H1 (cell line): ENCODE measurements around the gene GTF2H1. TPM values are rescaled to one million over a fixed set of nuclear protein-coding genes. Genes with fewer than 3 reads are reported as not detected.

Source experiments
- CTCF ChIA-PET: fragments of 300-600 bp; sonication (Branson Sonifier 250); formaldehyde crosslinking; loops from one replicate; lab custom pipeline; 2021; ENCODE audit not compliant: partially characterized antibody; lab: Charles Lee
- POLR2A ChIA-PET: fragments of 300-600 bp; sonication (Branson Sonifier 250); formaldehyde crosslinking; loops from one replicate; lab custom pipeline; 2021; ENCODE audit warnings: inconsistent platforms; ENCODE audit not compliant: partially characterized antibody; lab: Charles Lee
- DNase-seq, 2 experiments: peaks; one replicate each; pipeline versions ENCODE4 v3.0.0 to v3.0.0-alpha.2; 2010 to 2022; ENCODE audit warnings: low spot score in 2 of 2, low read depth in 1 of 2, mixed read lengths in 1 of 2
- FAIRE-seq: peaks from 2 replicates; lab custom pipeline; 2011; peaks lifted over from hg19 to GRCh38; lab: Jason Lieb, UNC
- H2AFZ ChIP-seq: 2 replicates; pipeline ENCODE4 v1.8.1; 2012; ENCODE audit warnings: low read length, inconsistent platforms
- H2AK5ac ChIP-seq: 2 replicates; pipeline ENCODE4 v1.6.1; 2013; ENCODE audit warnings: low read depth, low read length
- H2BK120ac ChIP-seq: replicated peaks from 2 replicates; pipeline ENCODE3; 2013; ENCODE audit warnings: low read depth, low read length, inconsistent platforms
- H2BK12ac ChIP-seq: 2 replicates; pipeline ENCODE4 v1.6.1; 2013; ENCODE audit warnings: low read depth, low read length
- H2BK15ac ChIP-seq: 2 replicates; pipeline ENCODE4 v1.6.1; 2013; ENCODE audit warnings: low read length
- H2BK20ac ChIP-seq: 2 replicates; pipeline ENCODE4 v1.6.1; 2013; ENCODE audit warnings: low read length
- H2BK5ac ChIP-seq: 2 replicates; pipeline ENCODE4 v1.6.1; 2013; ENCODE audit warnings: low read depth, low read length
- H3K14ac ChIP-seq: 2 replicates; pipeline ENCODE4 v1.6.1; 2013; ENCODE audit warnings: inconsistent platforms; ENCODE audit not compliant: insufficient read length
- H3K18ac ChIP-seq: 2 replicates; pipeline ENCODE4 v1.6.1; 2013; ENCODE audit warnings: low read length; ENCODE audit errors: extremely low read depth
- H3K23ac ChIP-seq: 2 replicates; pipeline ENCODE4 v1.6.1; 2013; ENCODE audit warnings: inconsistent platforms; ENCODE audit not compliant: insufficient read length
- H3K23me2 ChIP-seq: 2 replicates; pipeline ENCODE4 v1.6.1; 2013; ENCODE audit warnings: low read depth, low read length
- H3K27ac ChIP-seq: 2 replicates; pipeline ENCODE4 v1.6.1; 2011; ENCODE audit warnings: low read depth, low read length, inconsistent platforms
- H3K27me3 ChIP-seq, 4 experiments: replicated peaks in 1 of 4; 1 replicate in 1 of 4; 2 replicates in 3 of 4; pipeline versions ENCODE4 v1.6.1 to v1.8.1; 2011 to 2013; ENCODE audit warnings: low read length in 3 of 4, mild to moderate bottlenecking in 3 of 4, inconsistent platforms in 2 of 4, mixed read lengths in 2 of 4, moderate library complexity in 1 of 4; ENCODE audit not compliant: control insufficient read depth in 3 of 4, insufficient read depth in 3 of 4; ENCODE audit errors: extremely low read depth in 1 of 4
- H3K36me3 ChIP-seq, 4 experiments: 2 replicates each; pipeline versions ENCODE4 v1.6.1 to v1.8.1; 2011 to 2013; ENCODE audit warnings: mild to moderate bottlenecking in 4 of 4, low read length in 3 of 4, moderate library complexity in 2 of 4, control low read depth in 1 of 4, inconsistent platforms in 1 of 4; ENCODE audit not compliant: insufficient read depth in 4 of 4, control insufficient read depth in 2 of 4
- H3K4ac ChIP-seq: replicated peaks from 2 replicates; pipeline ENCODE3; 2013; ENCODE audit warnings: low read length, low read depth, mixed read lengths, inconsistent platforms; ENCODE audit not compliant: insufficient read length
- H3K4me1 ChIP-seq, 4 experiments: replicated peaks in 1 of 4; 1 replicate in 1 of 4; 2 replicates in 3 of 4; pipeline versions ENCODE4 v1.6.1 to v1.8.1; 2011 to 2013; ENCODE audit warnings: low read length in 3 of 4, inconsistent platforms in 2 of 4, mixed read lengths in 1 of 4; ENCODE audit not compliant: insufficient read depth in 4 of 4, control insufficient read depth in 3 of 4
- H3K4me2 ChIP-seq, 2 experiments: 2 replicates each; pipeline versions ENCODE4 v1.6.1 to v1.8.1; 2011 to 2013; ENCODE audit warnings: low read depth in 2 of 2, low read length in 2 of 2, control low read depth in 1 of 2, inconsistent platforms in 1 of 2, mild to moderate bottlenecking in 1 of 2; ENCODE audit not compliant: insufficient read depth in 1 of 2
- H3K4me3 ChIP-seq, 4 experiments: fragments of 200-600, 300-600 bp in 1 of 4; sonication (generic), shearing (Covaris generic), sonication (Bioruptor Twin) in 1 of 4; 2 replicates each; pipeline versions ENCODE4 v1.5.1 to v1.8.1; 2011 to 2016; ENCODE audit warnings: low read length in 4 of 4, low read depth in 3 of 4, control low read depth in 2 of 4, inconsistent platforms in 2 of 4, mild to moderate bottlenecking in 2 of 4, mixed read lengths in 1 of 4, moderate library complexity in 1 of 4; ENCODE audit not compliant: insufficient read depth in 2 of 4; ENCODE audit errors: extremely low read depth in 1 of 4
- H3K56ac ChIP-seq: replicated peaks from 2 replicates; pipeline ENCODE3; 2013; ENCODE audit warnings: low read depth, mild to moderate bottlenecking, mixed read lengths, low read length, inconsistent platforms; ENCODE audit not compliant: insufficient read length
- H3K79me1 ChIP-seq: 2 replicates; pipeline ENCODE4 v1.6.1; 2013; ENCODE audit warnings: low read depth, low read length, control low read depth
- H3K79me2 ChIP-seq, 2 experiments: 2 replicates each; pipeline versions ENCODE4 v1.6.1 to v1.8.1; 2012 to 2013; ENCODE audit warnings: low read length in 2 of 2, mild to moderate bottlenecking in 2 of 2, inconsistent platforms in 1 of 2; ENCODE audit not compliant: insufficient read depth in 2 of 2, control insufficient read depth in 1 of 2
- H3K9ac ChIP-seq, 4 experiments: replicated peaks in 1 of 4; 1 replicate in 1 of 4; 2 replicates in 3 of 4; pipeline versions ENCODE4 v1.6.1 to v1.8.1; 2011 to 2013; ENCODE audit warnings: low read depth in 3 of 4, low read length in 3 of 4, control low read depth in 2 of 4, mild to moderate bottlenecking in 2 of 4, moderate library complexity in 2 of 4, inconsistent platforms in 1 of 4; ENCODE audit errors: extremely low read depth in 1 of 4
- H3K9me3 ChIP-seq, 2 experiments: 2 replicates each; pipeline versions ENCODE4 v1.6.1 to v1.8.1; 2012 to 2013; ENCODE audit warnings: mild to moderate bottlenecking in 2 of 2, moderate library complexity in 2 of 2, control low read depth in 1 of 2, inconsistent platforms in 1 of 2, low read depth in 1 of 2, low read length in 1 of 2, mixed read lengths in 1 of 2; ENCODE audit not compliant: insufficient read depth in 2 of 2
- H4K20me1 ChIP-seq, 2 experiments: replicated peaks in 1 of 2; 2 replicates each; pipeline versions ENCODE3 to v1.8.1; 2011 to 2013; ENCODE audit warnings: inconsistent platforms in 2 of 2, low read length in 2 of 2, mild to moderate bottlenecking in 1 of 2; ENCODE audit not compliant: insufficient read depth in 2 of 2, control insufficient read depth in 1 of 2
- H4K5ac ChIP-seq: 2 replicates; pipeline ENCODE4 v1.6.1; 2013; ENCODE audit warnings: low read length, low read depth, mixed read lengths, inconsistent platforms; ENCODE audit not compliant: insufficient read length
- H4K8ac ChIP-seq: 2 replicates; pipeline ENCODE4 v1.8.0; 2013; ENCODE audit warnings: mild to moderate bottlenecking, moderate library complexity, low read length, inconsistent platforms; ENCODE audit not compliant: insufficient read depth; ENCODE audit errors: extremely low read depth
- H4K91ac ChIP-seq: replicated peaks from 2 replicates; pipeline ENCODE3; 2013; ENCODE audit warnings: low read length, mixed read lengths, inconsistent platforms; ENCODE audit not compliant: insufficient read length
- CHD1 ChIP-seq: IDR thresholded peaks from 2 replicates; pipeline ENCODE4 v1.6.1; 2012; ENCODE audit warnings: low read depth, low read length, improper control_type of control experiment
- EZH2 ChIP-seq: fragments of 200-600 bp; sonication (generic); IDR thresholded peaks from 2 replicates; pipeline ENCODE4 v1.7.1; 2012; ENCODE audit warnings: low read depth, mild to moderate bottlenecking, moderate library complexity, low read length, inconsistent platforms; ENCODE audit not compliant: severe bottlenecking
- KDM5A ChIP-seq: fragments of 200-600 bp; IDR thresholded peaks from 2 replicates; pipeline ENCODE4 v1.7.1; 2012; ENCODE audit warnings: mild to moderate bottlenecking, low read length, inconsistent platforms, mixed read lengths
- NANOG ChIP-seq: IDR thresholded peaks from 2 replicates; pipeline ENCODE4 v1.6.1; 2011; ENCODE audit warnings: low read length, low read depth, mild to moderate bottlenecking, inconsistent platforms; ENCODE audit not compliant: insufficient read depth, poor library complexity, severe bottlenecking
- PHF8 ChIP-seq: fragments of 200-600 bp; sonication (generic); conservative IDR thresholded peaks from 2 replicates; pipeline ENCODE4 v1.7.1; 2012; ENCODE audit warnings: low read depth, mild to moderate bottlenecking, inconsistent platforms, low read length, moderate library complexity
- POLR2A ChIP-seq, 2 experiments: IDR thresholded peaks; 1 replicate in 1 of 2; 2 replicates in 1 of 2; pipeline ENCODE4 v1.6.1; 2011; ENCODE audit warnings: low read depth in 2 of 2, low read length in 2 of 2, mild to moderate bottlenecking in 2 of 2; ENCODE audit errors: control extremely low read depth in 1 of 2
- SIX5 ChIP-seq: IDR thresholded peaks from 2 replicates; pipeline ENCODE4 v1.6.1; 2011; ENCODE audit warnings: mild to moderate bottlenecking, low read depth, low read length
- SP2 ChIP-seq: IDR thresholded peaks from 2 replicates; pipeline ENCODE4 v1.6.1; 2012; ENCODE audit warnings: mild to moderate bottlenecking, low read length, inconsistent platforms
- SP4 ChIP-seq: IDR thresholded peaks from 2 replicates; pipeline ENCODE4 v1.6.1; 2012; ENCODE audit warnings: low read length, inconsistent platforms
- TCF12 ChIP-seq: IDR thresholded peaks from 2 replicates; pipeline ENCODE4 v1.6.1; 2011; ENCODE audit warnings: low read depth, mild to moderate bottlenecking, low read length
- WGBS, 2 experiments: shearing (Covaris generic) in 1 of 2; methylation state at CpG; one replicate each; pipeline versions ENCODE4 v1.1.6 to v1.1.7; 2013 to 2015; ENCODE audit warnings: low lambda C conversion rate in 2 of 2, mixed read lengths in 2 of 2, inconsistent platforms in 1 of 2, low coverage in 1 of 2, missing lambda C conversion rate in 1 of 2; ENCODE audit not compliant: insufficient replicate concordance in 2 of 2, insufficient coverage in 1 of 2, insufficient read length in 1 of 2; ENCODE audit errors: extremely low coverage in 1 of 2, missing lambda C conversion rate in 1 of 2; 5-methylcytosine and 5-hydroxymethylcytosine counted together
- polyA plus RNA-seq, 7 experiments: library from polyadenylated mRNA; depleted of rRNA in 3 of 7; stranded (reverse) in 5 of 7; unstranded in 2 of 7; fragments of >200 nt in 5 of 7; fragments of 200-250 nt in 2 of 7; gene quantifications; 1 replicate in 5 of 7; 2 replicates in 1 of 7; 4 replicates in 1 of 7; pipeline versions ENCODE4 v1.2.1 to v1.2.3, GENCODE V29; 2011 to 2013; ENCODE audit warnings: missing spikeins in 2 of 7, mixed read lengths in 2 of 7
- total RNA-seq: library from RNA; stranded (reverse); fragmentation: NEBNext Ultra II Directional; extraction: Animal tissue kit (Norgen Biotek cat#: 25700); gene quantifications from 2 replicates; pipeline ENCODE4 v1.2.1, GENCODE V29; 2021
- TF ChIP-seq, protein P1 (sequence below): IDR thresholded peaks from 2 replicates; pipeline ENCODE4 v1.6.1; 2012; ENCODE audit warnings: low read length, inconsistent platforms

The GTF2H1 gene
- total and polyA plus RNA-seq, 2 of the 8 experiments (the other 6 are each of a cell fraction or from before 2014, with no cell fraction given), result 9.1 to 26.3 TPM

DNA sequence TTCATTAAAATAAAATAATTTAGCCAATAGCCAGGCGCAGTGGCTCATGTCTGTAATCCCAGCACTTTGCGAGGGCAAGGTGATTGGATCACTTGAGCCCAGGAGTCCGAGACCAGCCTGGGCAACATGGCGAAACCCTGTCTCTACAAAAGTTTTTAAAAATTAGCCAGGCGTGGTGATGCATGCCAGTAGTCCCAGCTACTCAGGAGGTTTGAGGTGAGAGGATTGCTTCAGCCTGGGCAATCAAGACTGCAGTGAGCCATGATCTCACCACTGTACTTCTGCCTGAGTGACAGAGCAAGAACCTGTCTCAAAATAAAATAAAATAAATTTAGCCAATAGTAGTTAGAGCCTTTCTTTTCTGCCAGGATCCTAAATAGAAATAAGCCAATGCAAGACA, 12.7 kb upstream of the GTF2H1 start:
- Histone ChIP-seq H3K56ac (no peak overlapping the region), H2BK5ac (no peak overlapping the region), H3K79me1 (peaks cover 3% of the 10 kb centered on the region; the same call in 1 of the 2 replicates), H3K4me2 (no peak overlapping the region), H3K23me2 (no peaks in the 10 kb centered on the region), H2AFZ (no peak overlapping the region), H4K20me1 (no peaks in the 10 kb centered on the region), H3K18ac (no peak overlapping the region), H4K5ac (no peak overlapping the region), H3K79me2 (peaks cover 0 to 13% of the 10 kb centered on the region in 2 experiments; a peak in 1 of 4 replicates), H3K27me3 (no peaks in the 10 kb centered on the region), H4K8ac (no peak overlapping the region), H2BK12ac (no peak overlapping the region), H3K9me3 (no peaks in the 10 kb centered on the region), H2BK15ac (no peak overlapping the region), H3K14ac (no peak overlapping the region), H3K4me1 (no peaks in the 10 kb centered on the region), H3K4ac (no peak overlapping the region), H3K23ac (no peak overlapping the region), H2BK20ac (no peak overlapping the region), H2AK5ac (no peak overlapping the region), H3K27ac (no peak overlapping the region), H4K91ac (no peak overlapping the region), H2BK120ac (no peak overlapping the region), H3K4me3 (no peak overlapping the region), H3K36me3 (peaks cover 9 to 52% (median 30%) of the 10 kb centered on the region in 4 experiments), H3K9ac (no peak overlapping the region)
- POLR2A ChIA-PET, result interaction anchor here (0.7 kb wide), 1 partner anchor 13 kb away, joined by 3 read pairs; no protein-coding TSS in a partner anchor
- 91% methylated on average over 5 of the region's 5 CpGs; no CpG with 5 or more reads in 1 of the 2 experiments for WGBS, 2 experiments
- CTCF ChIA-PET, result interaction anchor here (1.0 kb wide), 1 partner anchor 9 kb away, joined by 4 read pairs; no protein-coding TSS in a partner anchor
- no peak for FAIRE-seq
- DNase-seq, result no peak
- TF ChIP-seq TCF12 (no peak), CHD1 (no peak), KDM5A (no peak), EZH2 (no peak), SP2 (no peak), PHF8 (no peak), SIX5 (no peak), NANOG (no peak), SP4 (no peak), POLR2A (IDR thresholded peaks at IDR 0.05; ENCODE audit: control extremely low read depth in 1 of 2, low read depth in 2 of 2, low read length in 2 of 2) (no peak)
- TF ChIP-seq, protein P1, sequence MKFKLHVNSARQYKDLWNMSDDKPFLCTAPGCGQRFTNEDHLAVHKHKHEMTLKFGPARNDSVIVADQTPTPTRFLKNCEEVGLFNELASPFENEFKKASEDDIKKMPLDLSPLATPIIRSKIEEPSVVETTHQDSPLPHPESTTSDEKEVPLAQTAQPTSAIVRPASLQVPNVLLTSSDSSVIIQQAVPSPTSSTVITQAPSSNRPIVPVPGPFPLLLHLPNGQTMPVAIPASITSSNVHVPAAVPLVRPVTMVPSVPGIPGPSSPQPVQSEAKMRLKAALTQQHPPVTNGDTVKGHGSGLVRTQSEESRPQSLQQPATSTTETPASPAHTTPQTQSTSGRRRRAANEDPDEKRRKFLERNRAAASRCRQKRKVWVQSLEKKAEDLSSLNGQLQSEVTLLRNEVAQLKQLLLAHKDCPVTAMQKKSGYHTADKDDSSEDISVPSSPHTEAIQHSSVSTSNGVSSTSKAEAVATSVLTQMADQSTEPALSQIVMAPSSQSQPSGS, result no peak
